GM12873 (cell line): ENCODE results near the gene FGGY.

Experiments
- TF ChIP-seq, protein P1 (sequence below): IDR thresholded peaks from 2 replicates; pipeline ENCODE4 v1.5.1; 2012; ENCODE audit warnings: low read depth, mild to moderate bottlenecking, moderate library complexity, low read length, control low read depth; ENCODE audit not compliant: insufficient read depth; ENCODE audit errors: missing control alignments

FGGY gene

GRCh38 chr1:59751004-59751395 lies 454.1 kb downstream of the FGGY start:
- TF ChIP-seq, protein P1, sequence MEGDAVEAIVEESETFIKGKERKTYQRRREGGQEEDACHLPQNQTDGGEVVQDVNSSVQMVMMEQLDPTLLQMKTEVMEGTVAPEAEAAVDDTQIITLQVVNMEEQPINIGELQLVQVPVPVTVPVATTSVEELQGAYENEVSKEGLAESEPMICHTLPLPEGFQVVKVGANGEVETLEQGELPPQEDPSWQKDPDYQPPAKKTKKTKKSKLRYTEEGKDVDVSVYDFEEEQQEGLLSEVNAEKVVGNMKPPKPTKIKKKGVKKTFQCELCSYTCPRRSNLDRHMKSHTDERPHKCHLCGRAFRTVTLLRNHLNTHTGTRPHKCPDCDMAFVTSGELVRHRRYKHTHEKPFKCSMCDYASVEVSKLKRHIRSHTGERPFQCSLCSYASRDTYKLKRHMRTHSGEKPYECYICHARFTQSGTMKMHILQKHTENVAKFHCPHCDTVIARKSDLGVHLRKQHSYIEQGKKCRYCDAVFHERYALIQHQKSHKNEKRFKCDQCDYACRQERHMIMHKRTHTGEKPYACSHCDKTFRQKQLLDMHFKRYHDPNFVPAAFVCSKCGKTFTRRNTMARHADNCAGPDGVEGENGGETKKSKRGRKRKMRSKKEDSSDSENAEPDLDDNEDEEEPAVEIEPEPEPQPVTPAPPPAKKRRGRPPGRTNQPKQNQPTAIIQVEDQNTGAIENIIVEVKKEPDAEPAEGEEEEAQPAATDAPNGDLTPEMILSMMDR, result no peak

DNA sequence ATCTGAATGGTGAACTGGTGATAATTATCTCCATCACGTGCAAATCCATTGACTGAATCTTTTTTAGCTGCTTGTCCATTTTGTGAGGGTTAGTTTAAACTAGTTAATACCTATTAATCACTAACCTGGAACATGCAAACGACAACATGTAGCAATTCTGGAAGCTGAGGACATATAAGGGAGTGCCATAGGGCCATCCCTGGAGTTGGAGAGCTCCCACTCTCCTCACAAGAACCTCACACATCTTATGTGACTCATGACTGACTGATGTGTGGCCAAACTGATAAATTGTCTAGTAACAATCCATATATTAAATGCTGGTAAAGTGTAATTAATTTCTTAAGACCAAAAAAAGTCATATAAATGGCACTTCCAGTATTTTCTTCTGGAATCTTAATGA lies 454.9 kb downstream of the FGGY start:
- TF ChIP-seq, protein P1, result no peak

GRCh38 chr1:59752556-59753414 lies 455.9 kb downstream of the FGGY start:
- TF ChIP-seq, protein P1, result no peak

DNA sequence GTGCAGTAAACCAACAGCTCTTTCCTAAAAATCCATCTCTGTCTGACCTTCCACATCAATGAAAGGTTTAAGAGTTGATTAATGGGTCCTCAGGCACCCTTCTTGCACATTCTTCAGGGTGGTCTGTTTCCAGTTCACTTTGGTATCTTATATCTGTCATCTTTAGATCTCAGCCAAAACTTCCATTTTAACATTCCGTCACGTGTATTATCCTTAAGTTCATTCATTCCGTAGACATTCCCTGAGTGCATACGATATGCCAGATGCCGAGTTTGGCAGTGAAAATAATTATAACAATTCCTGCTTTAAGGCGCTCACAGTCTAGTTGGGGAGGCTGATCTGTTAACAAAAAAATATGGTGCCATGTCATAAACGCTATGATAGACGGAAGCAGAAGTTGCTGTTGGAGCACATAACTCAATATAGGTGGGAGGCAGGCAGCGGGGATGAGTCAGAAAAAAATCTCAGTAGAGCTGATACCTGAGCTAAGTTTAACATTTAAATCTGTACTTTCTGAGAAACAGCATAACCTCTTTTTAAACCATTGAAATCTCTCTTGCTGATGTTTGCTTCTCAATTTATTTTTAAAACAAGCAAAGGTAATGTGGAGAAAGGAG lies 458.3 kb downstream of the FGGY start:
- TF ChIP-seq, protein P1, result no peak

- TF ChIP-seq, protein P1, result no peak
Measured at GRCh38 chr1:59757197-59757747, 460.4 kb downstream of the FGGY start.

GRCh38 chr1:59759156-59759925 lies 462.4 kb downstream of the FGGY start:
- TF ChIP-seq, protein P1, result peak; percentile 94
